HepG2 (cell line): ENCODE measurements around the gene CDX1. TPM values are rescaled to one million over a fixed set of nuclear protein-coding genes. Genes with fewer than 3 reads are reported as not detected.

Experiments used
- DMAP1 ChIP-seq: IDR thresholded peaks from 2 replicates; pipeline ENCODE4 v1.6.1; 2016
- GABPB1 ChIP-seq: IDR thresholded peaks from 2 replicates; pipeline ENCODE4 v1.6.1; 2016; ENCODE audit warnings: mild to moderate bottlenecking, missing genetic modification reagents, moderate library complexity, missing compliant biosample characterization
- GFI1 ChIP-seq: sonication (generic); formaldehyde crosslinking; IDR thresholded peaks from 2 replicates; pipeline ENCODE4 v1.5.0; 2020; ENCODE audit warnings: missing genetic modification reagents, mild to moderate bottlenecking, borderline replicate concordance
- HDAC1 ChIP-seq: sonication (generic); formaldehyde crosslinking; IDR thresholded peaks from 2 replicates; pipeline ENCODE4 v1.5.1; 2020; ENCODE audit warnings: mild to moderate bottlenecking, missing genetic modification reagents
- HES4 ChIP-seq: sonication (generic); formaldehyde crosslinking; IDR thresholded peaks from 2 replicates; pipeline ENCODE4 v1.9.0; 2021; ENCODE audit warnings: mild to moderate bottlenecking, missing genetic modification reagents, borderline replicate concordance
- HIVEP1 ChIP-seq: sonication (generic); formaldehyde crosslinking; IDR thresholded peaks from 2 replicates; pipeline ENCODE4 v1.4.0; 2020; ENCODE audit warnings: mild to moderate bottlenecking, missing genetic modification reagents
- KLF16 ChIP-seq, 2 experiments: sonication (generic) in 1 of 2; formaldehyde crosslinking in 1 of 2; IDR thresholded peaks; 2 replicates each; pipeline versions ENCODE4 v1.6.1 to v1.8.0; 2016 to 2023; ENCODE audit warnings: missing genetic modification reagents in 2 of 2, missing compliant biosample characterization in 1 of 2
- MLLT10 ChIP-seq: sonication (generic); formaldehyde crosslinking; IDR thresholded peaks from 2 replicates; pipeline ENCODE4 v1.4.0; 2020; ENCODE audit warnings: missing genetic modification reagents
- PRDM10 ChIP-seq: sonication (generic); formaldehyde crosslinking; IDR thresholded peaks from 2 replicates; pipeline ENCODE4 v1.4.0; 2020; ENCODE audit warnings: low read depth, missing genetic modification reagents
- UBTF ChIP-seq: sonication (generic); formaldehyde crosslinking; IDR thresholded peaks from 2 replicates; pipeline ENCODE4 v1.4.0; 2020; ENCODE audit warnings: mild to moderate bottlenecking, missing genetic modification reagents
- ZFP91 ChIP-seq: sonication (generic); formaldehyde crosslinking; IDR thresholded peaks from 2 replicates; pipeline ENCODE4 v1.9.0; 2022; ENCODE audit warnings: missing genetic modification reagents, mild to moderate bottlenecking, borderline replicate concordance
- ZFY ChIP-seq: sonication (generic); formaldehyde crosslinking; IDR thresholded peaks from 2 replicates; pipeline ENCODE4 v1.4.0; 2020; ENCODE audit warnings: missing genetic modification reagents
- ZNF263 ChIP-seq: sonication (generic); formaldehyde crosslinking; IDR thresholded peaks from 2 replicates; pipeline ENCODE4 v1.4.0; 2020; ENCODE audit warnings: missing genetic modification reagents
- ZNF441 ChIP-seq: sonication (generic); formaldehyde crosslinking; IDR thresholded peaks from 2 replicates; pipeline ENCODE4 v1.7.0; 2021; ENCODE audit warnings: missing genetic modification reagents, borderline replicate concordance
- ZNF740 ChIP-seq: sonication (generic); formaldehyde crosslinking; IDR thresholded peaks from 2 replicates; pipeline ENCODE4 v1.4.0; 2020; ENCODE audit warnings: missing genetic modification reagents
- ZNF770 ChIP-seq: sonication (generic); formaldehyde crosslinking; IDR thresholded peaks from 2 replicates; pipeline ENCODE4 v1.5.0; 2020; ENCODE audit warnings: mild to moderate bottlenecking, missing genetic modification reagents
- polyA plus RNA-seq, 8 experiments: library from polyadenylated mRNA; depleted of rRNA in 3 of 8; stranded (reverse) in 7 of 8; unstranded in 1 of 8; fragments of >200 nt; fragmentation: Illumina TruSeq in 4 of 8; extraction: Trizol in 4 of 8; gene quantifications; 2 replicates each; pipeline versions ENCODE4 v1.2.1 to v1.2.3, GENCODE V29; 2011 to 2016; ENCODE audit warnings: low read depth in 4 of 8, missing spikeins in 1 of 8, mixed read lengths in 1 of 8; ENCODE audit not compliant: insufficient read depth in 1 of 8
- total RNA-seq, 5 experiments: library from RNA; depleted of rRNA; stranded (reverse); fragments of >200 nt; fragmentation: Illumina TruSeq; extraction: Trizol; gene quantifications; 2 replicates each; pipeline ENCODE4 v1.2.3, GENCODE V29; 2016; ENCODE audit warnings: low read depth in 1 of 5

Gene CDX1
- total and polyA plus RNA-seq, 2 of the 13 experiments (the other 11 are each of a cell fraction or from before 2014, with no cell fraction given): not detected

GRCh38 chr5:150143350-150144245 is 23.0 kb upstream of the CDX1 start (continued):
- TF ChIP-seq PRDM10 (CRISPR knock-in tag) (no peak), HDAC1 (peak; percentile 40; the same call in 1 of the 2 replicates), KLF16 (CRISPR knock-in tag; IDR thresholded peaks at IDR 0.05) (no peak), MLLT10 (CRISPR knock-in tag) (no peak), HIVEP1 (CRISPR knock-in tag) (0 out of 2 replicates have a peak, but pooled peaks have one; percentile 19), DMAP1 (CRISPR knock-in tag) (no peak), ZFY (CRISPR knock-in tag) (peak; percentile 28; the same call in 1 of the 2 replicates), ZFP91 (peak; percentile 20; the same call in 1 of the 2 replicates), ZNF740 (peak; percentile 68; the same call in 1 of the 2 replicates), ZNF441 (CRISPR knock-in tag) (no peak), HES4 (CRISPR knock-in tag) (no peak), UBTF (peak; percentile 41; the same call in 1 of the 2 replicates), ZNF263 (CRISPR knock-in tag) (peak; percentile 93), GFI1 (CRISPR knock-in tag) (no peak), ZNF770 (CRISPR knock-in tag) (no peak), GABPB1 (no peak)
